IMR-90 (cell line): Measurements from ENCODE around the gene MID1. TPM values are rescaled to one million over a fixed set of nuclear protein-coding genes. Genes with fewer than 3 reads are reported as not detected.

Source experiments
- ATAC-seq: fragments of 200-7000 bp; cut with Tn5 transposase; 2 replicates; pipeline ENCODE4 v1.9.1; 2020; ENCODE audit warnings: low read depth, mild to moderate bottlenecking, moderate library complexity
- BruUV-seq: library from RNA; stranded (reverse); fragments of 400-500 nt; replicated peaks from 2 replicates; lab custom pipeline; 2021; lab: Mats Ljungman, UMichigan
- CTCF ChIA-PET: fragments of 300-600 bp; formaldehyde crosslinking; extraction: SDS; loops from one replicate; lab custom pipeline; 2021; ENCODE audit warnings: antibody characterized with exemption; lab: Yijun Ruan, JAX
- POLR2A ChIA-PET: fragments of 300-600 bp; sonication (Branson Sonifier 250); formaldehyde crosslinking; loops from one replicate; lab custom pipeline; 2022; ENCODE audit warnings: antibody characterized with exemption; ENCODE audit not compliant: unreplicated experiment; lab: Charles Lee
- DNase-seq: peaks from one replicate; pipeline ENCODE4 v3.0.0; 2013
- H2AFZ ChIP-seq: replicated peaks from 2 replicates; pipeline ENCODE3; 2013; ENCODE audit warnings: low read length, mild to moderate bottlenecking; ENCODE audit not compliant: poor library complexity
- H2AK5ac ChIP-seq: 2 replicates; pipeline ENCODE4 v1.6.1; 2013; ENCODE audit warnings: low read depth, low read length, inconsistent platforms
- H2AK9ac ChIP-seq: replicated peaks from 2 replicates; pipeline ENCODE3; 2013; ENCODE audit warnings: mild to moderate bottlenecking, low read depth, low read length, moderate library complexity; ENCODE audit not compliant: poor library complexity
- H2BK120ac ChIP-seq: 2 replicates; pipeline ENCODE4 v1.6.1; 2013; ENCODE audit warnings: low read depth, low read length, inconsistent platforms
- H2BK15ac ChIP-seq: 3 replicates; pipeline ENCODE4 v1.6.1; 2013; ENCODE audit warnings: low read depth, low read length, inconsistent platforms
- H2BK20ac ChIP-seq: 2 replicates; pipeline ENCODE4 v1.6.1; 2013; ENCODE audit warnings: low read depth, mild to moderate bottlenecking, inconsistent platforms, low read length, moderate library complexity
- H2BK5ac ChIP-seq: 2 replicates; pipeline ENCODE4 v1.6.1; 2013; ENCODE audit warnings: mild to moderate bottlenecking, low read depth, low read length, inconsistent platforms; ENCODE audit not compliant: poor library complexity, severe bottlenecking
- H3K14ac ChIP-seq: replicated peaks from 2 replicates; pipeline ENCODE4 v1.6.1; 2013; ENCODE audit warnings: low read depth, low read length, inconsistent platforms
- H3K18ac ChIP-seq: 2 replicates; pipeline ENCODE4 v1.6.1; 2013; ENCODE audit warnings: low read depth, low read length, control low read depth
- H3K23ac ChIP-seq: 2 replicates; pipeline ENCODE4 v1.6.1; 2013; ENCODE audit warnings: low read depth, low read length, inconsistent platforms
- H3K27ac ChIP-seq: 2 replicates; pipeline ENCODE4 v1.5.1; 2013; ENCODE audit warnings: mild to moderate bottlenecking, control low read depth, low read length; ENCODE audit not compliant: insufficient read depth
- H3K27me3 ChIP-seq: 2 replicates; pipeline ENCODE4 v1.6.1; 2013; ENCODE audit warnings: low read length; ENCODE audit not compliant: control insufficient read depth, insufficient read depth
- H3K36me3 ChIP-seq: 2 replicates; pipeline ENCODE4 v1.6.1; 2013; ENCODE audit warnings: low read length, mixed read lengths; ENCODE audit not compliant: control insufficient read depth, insufficient read depth
- H3K4ac ChIP-seq: 2 replicates; pipeline ENCODE4 v1.6.1; 2013; ENCODE audit warnings: low read depth, low read length, inconsistent platforms
- H3K4me1 ChIP-seq: 2 replicates; pipeline ENCODE4 v1.6.1; 2013; ENCODE audit warnings: low read length, mixed read lengths; ENCODE audit not compliant: control insufficient read depth, insufficient read depth
- H3K4me2 ChIP-seq: 2 replicates; pipeline ENCODE4 v1.6.1; 2013; ENCODE audit warnings: low read depth, mild to moderate bottlenecking, control low read depth, low read length, moderate library complexity
- H3K4me3 ChIP-seq: 2 replicates; pipeline ENCODE4 v1.5.1; 2013; ENCODE audit warnings: low read depth, mild to moderate bottlenecking, control low read depth, low read length, moderate library complexity; ENCODE audit not compliant: insufficient read depth
- H3K56ac ChIP-seq: 2 replicates; pipeline ENCODE4 v1.6.1; 2013; ENCODE audit warnings: low read length, inconsistent platforms; ENCODE audit not compliant: insufficient read depth; ENCODE audit errors: extremely low read depth
- H3K79me1 ChIP-seq, 2 experiments: 2 replicates each; pipeline ENCODE4 v1.6.1; 2013; ENCODE audit warnings: low read length in 2 of 2, inconsistent platforms in 1 of 2, low read depth in 1 of 2
- H3K9ac ChIP-seq: 2 replicates; pipeline ENCODE4 v1.6.1; 2013; ENCODE audit warnings: low read depth, low read length, control low read depth
- H3K9me1 ChIP-seq: 2 replicates; pipeline ENCODE4 v1.6.1; 2013; ENCODE audit warnings: low read length, inconsistent platforms; ENCODE audit not compliant: insufficient read depth
- H3K9me3 ChIP-seq: 2 replicates; pipeline ENCODE4 v1.6.1; 2013; ENCODE audit warnings: low read length; ENCODE audit not compliant: control insufficient read depth, insufficient read depth
- H4K20me1 ChIP-seq: 2 replicates; pipeline ENCODE4 v1.6.1; 2013; ENCODE audit warnings: low read length, inconsistent platforms; ENCODE audit not compliant: insufficient read depth
- H4K5ac ChIP-seq: 2 replicates; pipeline ENCODE4 v1.6.1; 2013; ENCODE audit warnings: mild to moderate bottlenecking, low read depth, low read length, control low read depth
- H4K8ac ChIP-seq, 2 experiments: 2 replicates each; pipeline ENCODE4 v1.6.1; 2013; ENCODE audit warnings: low read depth in 2 of 2, low read length in 2 of 2, control low read depth in 1 of 2, inconsistent platforms in 1 of 2
- H4K91ac ChIP-seq: 2 replicates; pipeline ENCODE4 v1.6.1; 2013; ENCODE audit warnings: low read depth, low read length, inconsistent platforms; ENCODE audit not compliant: insufficient read depth
- BHLHE40 ChIP-seq: fragments of 150-350 bp; IDR thresholded peaks from 2 replicates; pipeline ENCODE4 v1.6.1; 2016; ENCODE audit warnings: mild to moderate bottlenecking, low read depth, low read length
- CEBPB ChIP-seq: IDR thresholded peaks from 2 replicates; pipeline ENCODE4 v1.6.1; 2012; ENCODE audit warnings: low read depth, low read length, improper control_type of control experiment
- CHD1 ChIP-seq: IDR thresholded peaks from 2 replicates; pipeline ENCODE4 v1.6.1; 2012; ENCODE audit warnings: low read depth, low read length, improper control_type of control experiment
- FOS ChIP-seq: fragments of 150-350 bp; IDR thresholded peaks from 2 replicates; pipeline ENCODE4 v1.6.1; 2016; ENCODE audit warnings: low read depth, low read length
- MAFK ChIP-seq: IDR thresholded peaks from 2 replicates; pipeline ENCODE4 v1.6.1; 2012; ENCODE audit warnings: low read depth, low read length, improper control_type of control experiment
- MAZ ChIP-seq: IDR thresholded peaks from 2 replicates; pipeline ENCODE4 v1.6.1; 2012; ENCODE audit warnings: low read depth, mild to moderate bottlenecking, low read length, improper control_type of control experiment, moderate library complexity, borderline replicate concordance
- MXI1 ChIP-seq: IDR thresholded peaks from 2 replicates; pipeline ENCODE4 v1.6.1; 2012; ENCODE audit warnings: low read depth, mild to moderate bottlenecking, low read length, moderate library complexity, borderline replicate concordance
- NFE2L2 ChIP-seq: fragments of 150-350 bp; IDR thresholded peaks from 2 replicates; pipeline ENCODE4 v1.6.1; 2016; ENCODE audit warnings: low read depth, mild to moderate bottlenecking, low read length
- POLR2A ChIP-seq: IDR thresholded peaks from 2 replicates; pipeline ENCODE4 v1.6.1; 2012; ENCODE audit warnings: mild to moderate bottlenecking, low read depth, low read length
- RAD21 ChIP-seq: IDR thresholded peaks from 2 replicates; pipeline ENCODE4 v1.6.1; 2012; ENCODE audit warnings: low read length, improper control_type of control experiment
- RCOR1 ChIP-seq: IDR thresholded peaks from 2 replicates; pipeline ENCODE4 v1.6.1; 2012; ENCODE audit warnings: mild to moderate bottlenecking, low read length, improper control_type of control experiment; ENCODE audit not compliant: insufficient replicate concordance
- RFX5 ChIP-seq: IDR thresholded peaks from 2 replicates; pipeline ENCODE4 v1.8.0; 2012; ENCODE audit warnings: low read depth, mild to moderate bottlenecking, low read length, moderate library complexity
- SMC3 ChIP-seq: fragments of 150-350 bp; IDR thresholded peaks from 2 replicates; pipeline ENCODE4 v1.6.1; 2016; ENCODE audit warnings: low read depth, mild to moderate bottlenecking, antibody characterized with exemption, low read length, moderate library complexity
- WGBS, 2 experiments: methylation state at CpG; one replicate each; pipeline versions ENCODE4 v1.1.5 to v1.1.7; 2013; ENCODE audit warnings: missing lambda C conversion rate in 2 of 2; ENCODE audit not compliant: insufficient read length in 1 of 2; ENCODE audit errors: extremely low coverage in 2 of 2; 5-methylcytosine and 5-hydroxymethylcytosine counted together
- dilution Hi-C: fragments of 300-500 bp; cut with HindIII; formaldehyde crosslinking; loops from one replicate; pipeline ENCODE4 v1.14.3; 2018; ENCODE audit warnings: low sequenced_read_pairs; ENCODE audit not compliant: unreplicated experiment
- in situ Hi-C: fragments of 300-500 bp; cut with MboI; formaldehyde crosslinking; loops from 3 replicates; pipeline ENCODE4 v1.14.3; 2019; ENCODE audit warnings: low sequenced_read_pairs, inconsistent platforms, mixed read lengths
- intact Hi-C: fragments of 100-400 bp; cut with micrococcal nuclease; formaldehyde crosslinking; loops from 2 replicates; pipeline ENCODE4 v1.10.0; 2022
- polyA plus RNA-seq, 3 experiments: library from polyadenylated mRNA; depleted of rRNA; stranded (reverse); fragments of >200 nt; gene quantifications; 2 replicates each; pipeline ENCODE4 v1.2.3, GENCODE V29; 2012; ENCODE audit warnings: low replicate concordance in 1 of 3
- total RNA-seq: library from RNA; depleted of rRNA; stranded (reverse); fragments of >200 nt; gene quantifications from 2 replicates; pipeline ENCODE4 v1.2.3, GENCODE V29; 2012
- TF ChIP-seq, protein P1 (sequence below): fragments of 150-350 bp; IDR thresholded peaks from 2 replicates; pipeline ENCODE4 v1.6.1; 2017; ENCODE audit warnings: mild to moderate bottlenecking, antibody characterized with exemption, low read length, low read depth
- TF ChIP-seq, protein P2 (sequence below): conservative IDR thresholded peaks from 2 replicates; pipeline ENCODE4 v1.5.1; 2012; ENCODE audit warnings: mild to moderate bottlenecking, low read depth, low read length, improper control_type of control experiment
- TF ChIP-seq, protein P3 (sequence below): fragments of 150-350 bp; IDR thresholded peaks from 2 replicates; pipeline ENCODE4 v1.6.1; 2016; ENCODE audit warnings: low read depth, mild to moderate bottlenecking, low read length, moderate library complexity, borderline replicate concordance

The MID1 gene
- total and polyA plus RNA-seq, 2 of the 4 experiments (the other 2 are of a cell fraction): 37.2 to 106 TPM

DNA sequence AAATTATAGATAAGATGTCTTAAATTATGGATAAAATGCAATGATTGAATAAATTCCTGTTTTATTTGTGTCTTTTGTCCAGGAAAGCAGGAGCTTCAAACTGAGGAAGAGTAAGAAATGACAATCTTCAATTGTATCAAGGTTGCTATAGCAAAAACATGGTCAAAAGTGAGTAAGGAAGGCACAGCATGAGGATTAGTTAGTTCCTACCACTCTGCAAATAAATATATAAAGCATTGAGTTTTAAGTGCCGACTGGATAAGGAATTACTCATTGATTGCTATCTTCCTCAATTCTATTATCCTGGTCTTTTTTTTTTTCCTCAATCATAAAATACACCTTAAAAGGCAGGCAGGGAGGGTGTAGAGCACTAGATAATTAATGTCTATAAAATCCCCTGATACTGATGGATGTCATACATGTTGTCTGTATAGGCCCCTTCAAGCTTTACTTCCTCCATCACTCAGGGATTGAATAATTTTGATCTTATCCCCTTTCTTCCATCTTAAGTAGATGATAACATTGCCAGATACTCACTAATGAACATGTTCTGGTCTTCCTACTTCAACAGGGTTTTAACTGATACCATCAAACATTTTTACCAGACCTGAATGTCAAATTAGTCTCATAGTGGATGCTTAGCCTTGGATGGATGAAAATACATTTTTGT is 86.6 kb downstream of the MID1 start:
- dilution Hi-C loops (no loop called here), intact Hi-C loops (no loop called here), in situ Hi-C loops (no loop called here)
- TF ChIP-seq POLR2A (no peak), CHD1 (no peak), RFX5 (no peak), CEBPB (no peak), MAFK (no peak), SMC3 (no peak), BHLHE40 (no peak), NFE2L2 (no peak), FOS (no peak), RCOR1 (no peak), MXI1 (no peak), MAZ (no peak), RAD21 (no peak)
- TF ChIP-seq, protein P1, sequence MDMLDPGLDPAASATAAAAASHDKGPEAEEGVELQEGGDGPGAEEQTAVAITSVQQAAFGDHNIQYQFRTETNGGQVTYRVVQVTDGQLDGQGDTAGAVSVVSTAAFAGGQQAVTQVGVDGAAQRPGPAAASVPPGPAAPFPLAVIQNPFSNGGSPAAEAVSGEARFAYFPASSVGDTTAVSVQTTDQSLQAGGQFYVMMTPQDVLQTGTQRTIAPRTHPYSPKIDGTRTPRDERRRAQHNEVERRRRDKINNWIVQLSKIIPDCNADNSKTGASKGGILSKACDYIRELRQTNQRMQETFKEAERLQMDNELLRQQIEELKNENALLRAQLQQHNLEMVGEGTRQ: no peak
- TF ChIP-seq, protein P2, sequence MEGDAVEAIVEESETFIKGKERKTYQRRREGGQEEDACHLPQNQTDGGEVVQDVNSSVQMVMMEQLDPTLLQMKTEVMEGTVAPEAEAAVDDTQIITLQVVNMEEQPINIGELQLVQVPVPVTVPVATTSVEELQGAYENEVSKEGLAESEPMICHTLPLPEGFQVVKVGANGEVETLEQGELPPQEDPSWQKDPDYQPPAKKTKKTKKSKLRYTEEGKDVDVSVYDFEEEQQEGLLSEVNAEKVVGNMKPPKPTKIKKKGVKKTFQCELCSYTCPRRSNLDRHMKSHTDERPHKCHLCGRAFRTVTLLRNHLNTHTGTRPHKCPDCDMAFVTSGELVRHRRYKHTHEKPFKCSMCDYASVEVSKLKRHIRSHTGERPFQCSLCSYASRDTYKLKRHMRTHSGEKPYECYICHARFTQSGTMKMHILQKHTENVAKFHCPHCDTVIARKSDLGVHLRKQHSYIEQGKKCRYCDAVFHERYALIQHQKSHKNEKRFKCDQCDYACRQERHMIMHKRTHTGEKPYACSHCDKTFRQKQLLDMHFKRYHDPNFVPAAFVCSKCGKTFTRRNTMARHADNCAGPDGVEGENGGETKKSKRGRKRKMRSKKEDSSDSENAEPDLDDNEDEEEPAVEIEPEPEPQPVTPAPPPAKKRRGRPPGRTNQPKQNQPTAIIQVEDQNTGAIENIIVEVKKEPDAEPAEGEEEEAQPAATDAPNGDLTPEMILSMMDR: no peak
- TF ChIP-seq, protein P3, sequence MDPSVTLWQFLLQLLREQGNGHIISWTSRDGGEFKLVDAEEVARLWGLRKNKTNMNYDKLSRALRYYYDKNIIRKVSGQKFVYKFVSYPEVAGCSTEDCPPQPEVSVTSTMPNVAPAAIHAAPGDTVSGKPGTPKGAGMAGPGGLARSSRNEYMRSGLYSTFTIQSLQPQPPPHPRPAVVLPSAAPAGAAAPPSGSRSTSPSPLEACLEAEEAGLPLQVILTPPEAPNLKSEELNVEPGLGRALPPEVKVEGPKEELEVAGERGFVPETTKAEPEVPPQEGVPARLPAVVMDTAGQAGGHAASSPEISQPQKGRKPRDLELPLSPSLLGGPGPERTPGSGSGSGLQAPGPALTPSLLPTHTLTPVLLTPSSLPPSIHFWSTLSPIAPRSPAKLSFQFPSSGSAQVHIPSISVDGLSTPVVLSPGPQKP: no peak
- Histone ChIP-seq H3K4me2 (no peak overlapping the region), H3K23ac (no peak overlapping the region), H4K91ac (no peak overlapping the region), H2BK120ac (no peak overlapping the region), H2BK15ac (no peak overlapping the region), H3K9me3 (no peaks in the 10 kb centered on the region), H2AFZ (no peak overlapping the region), H2AK5ac (no peak overlapping the region), H3K9me1 (no peaks in the 10 kb centered on the region), H3K56ac (no peak overlapping the region), H2BK5ac (no peak overlapping the region), H3K79me1 (peaks cover 0 to 13% of the 10 kb centered on the region in 2 experiments; a peak in 2 of 4 replicates), H3K4ac (no peak overlapping the region), H4K8ac (no peak overlapping the region), H2AK9ac (no peak overlapping the region), H4K5ac (no peak overlapping the region), H3K27me3 (no peaks in the 10 kb centered on the region), H2BK20ac (no peak overlapping the region), H3K9ac (no peak overlapping the region), H3K36me3 (no peaks in the 10 kb centered on the region), H3K27ac (no peak overlapping the region), H3K14ac (no peak overlapping the region), H3K4me3 (no peak overlapping the region), H4K20me1 (no peaks in the 10 kb centered on the region), H3K4me1 (peaks cover 6% of the 10 kb centered on the region), H3K18ac (no peak overlapping the region)
- WGBS, 2 experiments: no CpG with 5 or more reads among the region's 1 CpG
- ATAC-seq: no peak
- BruUV-seq: no TSS peak
- ChIA-PET POLR2A (no interaction called here), CTCF (no interaction called here)
- no peak for DNase-seq
